NCI-H2171 treated with DMSO at 0.1 percent for 48 hours (cell line): Measurements from ENCODE around the gene C3orf80.

Experiments used
- DNase-seq: peaks from one replicate; lab custom pipeline; 2025; lab: John Stamatoyannopoulos, UW

The C3orf80 gene

DNA sequence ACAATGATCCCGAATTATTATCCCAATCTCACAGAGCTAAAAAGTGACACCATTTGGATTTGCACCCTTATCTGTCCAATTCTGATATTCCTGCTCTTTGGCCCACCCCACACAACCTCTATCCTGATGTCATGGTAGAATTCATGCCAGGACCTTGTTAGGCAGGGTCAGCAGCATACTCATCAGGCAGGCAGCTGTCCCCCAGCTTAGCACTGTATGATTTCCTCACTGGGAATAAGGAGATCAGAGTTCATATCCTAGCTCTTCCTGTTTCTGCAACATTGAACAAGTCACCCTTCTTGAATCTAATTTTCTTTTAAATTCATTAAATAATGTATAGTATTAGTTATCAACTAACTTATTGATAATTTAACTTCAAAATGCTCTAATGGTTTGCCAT is 12.0 kb upstream of the C3orf80 start:
- DNase-seq = no peak

GRCh38 chr3:160217675-160218074 is 7.5 kb upstream of the C3orf80 start:
- DNase-seq = peak; percentile 21

GRCh38 chr3:160218136-160218535 is 7.1 kb upstream of the C3orf80 start:
- no peak for DNase-seq

DNA sequence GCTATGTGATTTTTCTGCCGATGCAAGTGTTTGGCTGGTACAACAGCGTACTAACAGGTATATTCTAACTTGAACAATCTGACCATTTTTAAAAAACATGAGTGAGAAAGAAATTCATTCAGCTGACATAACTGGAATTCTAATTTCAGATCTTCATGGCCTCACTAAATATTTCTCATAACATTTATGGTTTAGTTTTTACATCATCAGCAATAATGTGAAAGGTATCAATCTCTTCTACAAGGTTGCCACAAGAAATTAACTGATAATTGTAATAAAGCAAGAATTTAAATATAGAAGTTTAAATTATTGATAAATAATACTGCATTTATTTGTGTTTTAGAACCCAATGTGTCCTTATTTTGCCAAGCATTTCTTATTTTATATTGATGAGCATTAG is 5.2 kb upstream of the C3orf80 start:
- no peak for DNase-seq

DNA sequence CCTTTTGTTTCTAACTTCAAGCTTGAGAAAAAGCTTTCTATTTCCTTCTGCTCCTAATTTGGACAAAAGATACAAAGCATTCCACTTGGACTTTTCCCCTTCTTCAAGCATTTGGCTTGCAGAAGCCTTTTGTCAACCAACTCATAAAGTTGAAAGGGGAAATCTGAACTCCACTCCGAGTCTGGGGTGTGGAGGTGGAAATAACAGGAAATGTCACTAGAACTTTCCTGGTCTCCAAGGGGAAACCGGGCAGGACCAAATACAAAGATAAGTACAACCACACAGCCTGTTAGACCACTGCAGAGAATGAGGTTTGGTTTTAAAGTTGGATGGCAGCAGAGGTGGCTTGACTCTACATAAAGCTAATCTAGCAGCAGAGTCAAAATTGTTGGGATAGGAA is 4.2 kb upstream of the C3orf80 start:
- no peak for DNase-seq

- no peak for DNase-seq
These were observed 966 bp upstream of the C3orf80 start for GRCh38 chr3:160224256-160224655.

- DNase-seq = peak; percentile 30
These were observed 429 bp upstream of the C3orf80 start for GRCh38 chr3:160224811-160225175.

- peak; percentile 24 for DNase-seq
These were observed 1.0 kb downstream of the C3orf80 start for GRCh38 chr3:160226026-160226907.

DNA sequence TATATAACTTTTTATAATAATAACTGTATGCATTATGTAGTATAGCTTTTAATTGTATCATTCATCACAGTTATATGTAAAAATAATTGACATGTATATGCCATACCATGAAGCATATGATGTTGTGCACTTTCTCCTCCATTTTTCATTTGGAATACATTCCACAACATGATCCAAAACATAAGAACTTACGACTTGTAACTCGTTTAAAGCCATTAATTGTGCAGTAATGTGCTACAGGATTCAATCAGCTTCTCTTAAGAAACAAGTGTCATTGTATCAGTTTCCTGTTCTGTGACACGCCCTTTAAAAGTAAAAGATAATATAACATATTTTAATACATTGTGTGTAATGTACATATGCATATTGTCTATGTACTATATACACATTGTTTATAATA is 2.2 kb downstream of the C3orf80 start:
- no peak for DNase-seq

GRCh38 chr3:160232014-160232413 is 6.8 kb downstream of the C3orf80 start:
- no peak for DNase-seq

DNA sequence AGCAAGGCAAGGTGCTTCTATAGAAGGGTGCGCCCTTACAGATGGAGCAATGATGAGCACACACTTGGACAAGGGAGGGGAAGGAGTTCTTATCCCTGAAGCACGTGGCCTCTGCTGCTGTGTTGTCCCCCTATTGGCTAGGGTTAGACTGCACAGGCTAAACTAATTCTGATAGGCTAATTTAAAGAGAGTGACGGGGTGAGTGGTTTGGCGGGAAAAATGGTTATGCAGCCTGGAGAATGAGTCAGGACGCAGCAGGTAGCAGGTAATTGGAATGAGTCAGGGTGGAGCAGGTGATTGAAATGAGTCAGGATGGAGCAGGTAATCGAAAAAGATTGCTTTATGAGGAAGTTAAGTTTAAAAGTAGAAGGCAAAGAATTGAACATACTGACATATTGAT is 15.5 kb downstream of the C3orf80 start:
- DNase-seq = peak; percentile 30

DNA sequence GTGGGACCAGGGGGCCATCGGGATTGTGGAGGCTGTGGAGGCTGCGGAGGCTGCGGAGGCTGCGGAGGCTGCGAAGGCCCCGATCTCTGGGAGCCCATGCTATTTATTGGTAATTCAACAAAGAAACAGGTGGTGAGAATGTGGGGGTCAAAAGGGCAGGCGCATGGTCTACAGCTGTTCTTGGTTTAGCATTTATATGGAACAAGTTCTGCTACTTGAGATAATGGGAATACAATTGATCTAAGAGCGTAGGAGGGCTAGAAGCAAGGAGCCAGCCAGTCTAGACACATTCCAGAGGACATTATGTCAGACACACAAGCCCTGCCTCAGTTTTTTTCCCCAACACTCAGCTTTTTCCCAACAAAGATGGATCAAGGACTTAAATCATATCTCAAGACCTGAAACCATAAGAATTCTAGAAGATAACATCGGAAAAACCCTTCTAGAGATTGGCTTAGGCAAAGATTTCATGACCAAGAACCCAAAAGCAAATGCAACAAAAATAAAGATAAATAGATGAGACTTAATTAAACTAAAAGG is 20.1 kb downstream of the C3orf80 start:
- no peak for DNase-seq

GRCh38 chr3:160247766-160248165 is 22.5 kb downstream of the C3orf80 start:
- DNase-seq = no peak

DNA sequence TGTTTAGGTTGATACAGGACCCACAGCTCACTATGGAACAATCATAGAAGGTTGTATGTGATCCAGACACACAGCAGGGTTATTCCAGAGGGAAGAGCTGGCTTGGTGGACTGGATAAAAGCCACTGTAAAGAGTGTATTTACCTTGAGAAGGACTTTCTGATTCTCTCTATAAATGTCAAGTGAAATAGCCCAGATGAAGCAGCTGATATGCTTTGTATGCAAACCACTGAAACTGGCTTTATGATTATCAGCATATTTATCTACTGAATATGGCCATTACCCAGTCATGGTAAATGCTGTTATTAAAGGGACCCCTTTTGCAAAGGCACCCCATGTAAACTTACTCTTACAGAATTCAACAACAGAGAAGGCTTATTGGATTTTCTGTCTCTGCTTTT is 28.1 kb downstream of the C3orf80 start:
- DNase-seq = no peak

DNA sequence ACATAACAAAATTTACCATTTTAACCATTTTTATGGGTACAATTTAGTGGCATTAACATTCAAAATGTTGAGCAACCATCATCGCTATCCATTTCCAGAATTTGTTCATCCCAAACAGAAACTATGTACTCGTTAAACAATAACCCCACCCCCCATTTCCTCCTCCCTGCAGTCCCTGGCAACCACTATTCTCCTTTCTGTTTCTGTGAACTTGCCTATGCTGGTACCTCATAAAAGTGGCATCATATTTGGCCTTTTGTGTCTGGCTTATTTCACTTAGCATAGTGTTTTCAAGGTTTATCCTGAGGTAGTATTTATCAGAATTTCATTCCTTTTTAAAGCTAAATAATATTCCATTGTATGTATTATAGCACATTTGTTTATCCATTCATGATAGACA is 32.4 kb downstream of the C3orf80 start:
- DNase-seq = no peak

- DNase-seq = no peak
These were observed 34.4 kb downstream of the C3orf80 start for GRCh38 chr3:160259589-160259988.

DNA sequence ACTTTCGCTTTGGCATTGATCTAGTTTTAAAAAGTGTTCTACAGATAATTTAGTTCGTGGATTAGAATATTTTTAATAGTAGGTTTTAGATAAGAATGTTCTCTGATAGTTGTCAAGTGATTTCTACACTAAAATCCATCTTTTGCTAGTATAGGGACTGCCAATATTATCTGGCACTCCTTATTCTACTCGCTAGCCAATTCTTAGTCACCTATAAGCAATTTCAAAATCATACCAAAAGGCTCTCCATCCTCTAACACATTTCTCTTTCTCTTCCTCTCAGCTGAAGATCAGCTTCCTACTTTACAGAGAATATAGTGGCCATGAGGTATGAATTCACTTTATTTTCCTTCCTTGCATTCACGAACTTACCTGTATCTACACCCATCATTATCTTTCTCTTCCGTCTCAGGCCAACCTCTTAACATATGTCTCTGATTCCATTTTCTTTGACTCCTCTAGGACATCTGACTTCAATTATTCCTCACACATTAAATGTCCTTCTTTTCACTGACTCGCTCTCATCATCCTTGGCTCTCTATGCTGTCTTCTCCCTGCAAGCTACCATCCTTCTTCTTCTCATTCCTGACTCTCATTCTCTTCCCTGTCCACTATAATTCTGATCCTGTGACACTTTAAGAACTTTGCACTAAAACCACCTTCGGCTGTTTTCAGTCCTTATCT is 35.5 kb downstream of the C3orf80 start:
- no peak for DNase-seq

GRCh38 chr3:160265088-160265487 is 39.9 kb downstream of the C3orf80 start:
- DNase-seq = no peak
